ENCODE measurements around the gene LBR.

Gene LBR

GRCh38 chr1:225366018-225366417, 61.8 kb downstream of the LBR start:
- DNase-seq, result no peak

- no peak for DNase-seq
Measured at GRCh38 chr1:225364439-225364838, 63.4 kb downstream of the LBR start.

GRCh38 chr1:225362805-225363204, 65.0 kb downstream of the LBR start:
- no peak for DNase-seq

- no peak for DNase-seq
Measured at GRCh38 chr1:225361176-225361575, 66.7 kb downstream of the LBR start.

- DNase-seq, result no peak
Measured at GRCh38 chr1:225360119-225360518, 67.7 kb downstream of the LBR start.

GRCh38 chr1:225355863-225356262, 72.0 kb downstream of the LBR start:
- no peak for DNase-seq

GRCh38 chr1:225354906-225355305, 72.9 kb downstream of the LBR start:
- DNase-seq, result no peak
